HG02973 (cell line): ENCODE results near the gene CCDC88B.

Source experiments
- ATAC-seq: cut with Tn5 transposase; IDR thresholded peaks from one replicate; pipeline ENCODE4 v1.9.1; 2021; ENCODE audit warnings: moderate library complexity; ENCODE audit not compliant: unreplicated experiment

Gene CCDC88B

DNA sequence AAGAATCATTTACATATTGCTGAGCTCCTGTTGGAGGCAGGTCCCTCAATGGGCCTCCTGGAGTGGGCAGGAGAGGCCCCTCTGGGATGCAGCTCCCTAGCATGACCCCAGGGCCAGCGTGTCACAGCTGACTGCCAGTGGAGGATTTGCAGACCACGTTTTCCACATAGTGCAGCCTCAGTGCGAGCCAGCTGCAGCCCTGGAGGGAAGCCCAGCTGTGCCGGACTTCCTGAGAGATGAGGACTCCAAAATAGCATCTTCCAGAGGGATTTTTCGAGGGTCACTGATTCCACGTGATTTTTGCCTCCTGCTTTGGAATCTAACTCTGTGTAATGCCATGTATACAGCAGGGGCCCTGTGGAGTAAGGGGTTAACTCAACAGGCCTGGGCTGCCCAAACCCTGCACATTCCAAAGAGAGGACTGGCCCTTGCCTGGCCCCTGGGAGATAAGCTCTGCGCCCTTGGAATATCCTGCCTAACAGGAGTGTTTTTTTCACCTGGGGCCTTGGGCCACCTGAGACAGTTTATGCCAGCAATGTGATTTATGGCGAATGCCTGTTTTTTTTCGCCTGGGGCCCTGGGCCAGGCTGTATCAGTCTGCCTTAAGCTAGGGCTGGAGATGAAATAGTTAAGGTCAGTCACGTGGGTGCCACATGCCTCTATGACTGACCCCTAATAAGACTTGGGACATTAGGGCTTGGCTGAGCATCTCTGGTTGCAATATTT, 66.4 kb downstream of the CCDC88B start:
- no peak for ATAC-seq
